ENCODE measurements around the gene ABCF2.

The ABCF2 gene

GRCh38 chr7:151252561-151252835 is 25.5 kb upstream of the ABCF2 start:
- no peak for DNase-seq

- DNase-seq: peak; percentile 29
Observed at GRCh38 chr7:151251689-151252560, 24.9 kb upstream of the ABCF2 start.

- no peak for DNase-seq
Observed at GRCh38 chr7:151251328-151251688, 24.3 kb upstream of the ABCF2 start.

- no peak for DNase-seq
Observed at GRCh38 chr7:151250181-151251132, 23.5 kb upstream of the ABCF2 start.

- no peak for DNase-seq
Observed at GRCh38 chr7:151249732-151250072, 22.7 kb upstream of the ABCF2 start.

GRCh38 chr7:151249034-151249731 is 22.2 kb upstream of the ABCF2 start:
- no peak for DNase-seq

GRCh38 chr7:151248346-151249033 is 21.5 kb upstream of the ABCF2 start, which contains the start of gene SMARCD3:
SMARCD3 (minus strand) TSS chr7:151248694; CDS start chr7:151248562, 132 bp downstream.
- DNase-seq: no peak

- no peak for DNase-seq
Observed at GRCh38 chr7:151247611-151248345, 20.8 kb upstream of the ABCF2 start.

- DNase-seq: no peak
Observed at GRCh38 chr7:151246851-151247580, 20.0 kb upstream of the ABCF2 start.

GRCh38 chr7:151246102-151246850 is 19.3 kb upstream of the ABCF2 start:
- DNase-seq: no peak

- peak; percentile 67 for DNase-seq
Observed at GRCh38 chr7:151245360-151246101, 18.5 kb upstream of the ABCF2 start.

GRCh38 chr7:151244841-151245346 is 17.9 kb upstream of the ABCF2 start:
- no peak for DNase-seq

GRCh38 chr7:151244196-151244840 is 17.3 kb upstream of the ABCF2 start:
- peak; percentile 22 for DNase-seq

- no peak for DNase-seq
Observed at GRCh38 chr7:151243408-151244195, 16.6 kb upstream of the ABCF2 start.

GRCh38 chr7:151243045-151243349 is 16.0 kb upstream of the ABCF2 start:
- DNase-seq: no peak

- DNase-seq: no peak
Observed at GRCh38 chr7:151242159-151243044, 15.4 kb upstream of the ABCF2 start.

- no peak for DNase-seq
Observed at GRCh38 chr7:151241755-151242096, 14.7 kb upstream of the ABCF2 start.

Measured in effector CD8-positive, alpha-beta T cell (primary cell).